Astrocyte of the cerebellum (primary cell): ENCODE data around the gene SLC13A1.
"Not testable (repeated sequence)": the region's sequence is repeated elsewhere in the genome, so short reads cannot be mapped to it uniquely, and the experiment has no call there.

Source experiments
- DNase-seq: peaks from one replicate; pipeline ENCODE4 v3.0.0-alpha.2; 2011; ENCODE audit warnings: low read depth
- H3K4me3 ChIP-seq: 2 replicates; pipeline ENCODE4 v1.5.1; 2011; ENCODE audit warnings: mild to moderate bottlenecking, low read depth, low read length, moderate library complexity
- CTCF ChIP-seq: IDR thresholded peaks from 2 replicates; pipeline ENCODE4 v1.5.1; 2012; ENCODE audit warnings: low read length, low read depth, moderate library complexity, mild to moderate bottlenecking; ENCODE audit errors: missing control alignments
- in situ Hi-C: cut with HindIII; loops from 2 replicates; pipeline ENCODE4 v1.10.0; 2017; ENCODE audit warnings: low sequenced_read_pairs

The SLC13A1 gene

DNA sequence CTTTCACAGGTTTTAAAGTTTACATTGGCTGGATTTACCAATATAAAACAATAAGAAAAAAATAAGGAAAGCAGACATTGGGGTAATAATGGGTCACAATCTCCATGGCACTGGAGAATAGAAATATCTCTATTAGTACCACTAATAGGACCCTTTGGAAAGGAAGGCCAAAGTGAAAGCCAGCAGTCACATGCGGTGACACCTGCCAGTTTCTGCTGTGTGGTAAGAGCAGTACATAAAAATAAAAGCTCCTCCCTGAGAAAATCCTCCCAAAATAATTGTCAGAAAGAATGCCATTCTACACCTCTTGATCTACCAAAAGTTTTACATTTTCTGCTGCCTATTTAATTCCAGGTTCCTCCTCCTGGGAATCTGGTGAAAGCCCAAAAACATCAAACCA lies 30.4 kb upstream of the SLC13A1 start:
- no peak for TF ChIP-seq CTCF
- in situ Hi-C loops = no loop called here
- H3K4me3 ChIP-seq = no peak overlapping the region
- DNase-seq = no peak

GRCh38 chr7:123229426-123229825 lies 29.7 kb upstream of the SLC13A1 start:
- DNase-seq = no peak
- H3K4me3 ChIP-seq = no peak overlapping the region
- in situ Hi-C loops = no loop called here
- TF ChIP-seq CTCF = no peak

- H3K4me3 ChIP-seq, in situ Hi-C loops, DNase-seq: not testable (repeated sequence)
Measured at GRCh38 chr7:123227666-123228065, 27.9 kb upstream of the SLC13A1 start.

GRCh38 chr7:123220396-123220795 lies 20.6 kb upstream of the SLC13A1 start:
- DNase-seq = no peak
- no peak for TF ChIP-seq CTCF
- in situ Hi-C loops = no loop called here
- no peak overlapping the region for H3K4me3 ChIP-seq

DNA sequence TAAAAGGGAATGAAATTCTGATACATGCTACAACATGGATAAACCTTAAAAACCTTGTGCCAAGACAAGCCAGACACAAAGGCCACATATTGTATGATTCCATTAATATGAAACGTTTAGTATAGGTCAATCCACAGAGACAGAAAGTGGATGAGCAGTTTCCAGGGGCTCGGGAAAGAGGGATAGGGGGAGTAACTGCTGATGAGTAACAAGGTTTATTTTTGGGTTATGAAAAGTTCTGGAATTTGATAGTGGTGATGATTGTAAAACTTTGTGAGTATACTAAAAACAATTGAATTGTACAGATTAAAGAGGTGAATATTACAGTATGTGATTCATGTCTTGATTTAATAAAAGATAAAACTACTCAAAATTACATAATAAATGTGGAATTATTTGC lies 19.1 kb upstream of the SLC13A1 start:
- no peak overlapping the region for H3K4me3 ChIP-seq
- DNase-seq = no peak
- TF ChIP-seq CTCF = no peak
- in situ Hi-C loops = no loop called here

DNA sequence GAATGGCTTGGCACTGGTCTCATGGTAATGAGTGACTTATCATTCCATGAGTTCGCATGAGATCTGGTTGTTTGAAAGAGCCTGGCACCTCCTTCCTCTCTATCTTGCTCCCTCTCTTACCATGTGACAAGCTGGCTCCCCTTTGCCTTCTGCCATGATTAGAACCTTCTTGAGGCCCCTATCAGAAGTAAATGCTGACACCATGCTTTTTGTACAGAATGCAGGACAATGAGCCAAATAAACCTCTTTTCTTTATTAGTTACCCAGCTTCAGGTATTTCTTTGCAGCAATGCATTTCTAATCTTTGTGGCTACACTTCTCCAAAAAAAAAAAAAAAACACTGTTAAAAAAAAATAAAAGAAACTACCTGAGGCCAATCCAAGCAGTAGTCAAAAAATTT lies 17.1 kb upstream of the SLC13A1 start:
- in situ Hi-C loops = no loop called here
- H3K4me3 ChIP-seq = no peak overlapping the region
- no peak for TF ChIP-seq CTCF
- DNase-seq = no peak

DNA sequence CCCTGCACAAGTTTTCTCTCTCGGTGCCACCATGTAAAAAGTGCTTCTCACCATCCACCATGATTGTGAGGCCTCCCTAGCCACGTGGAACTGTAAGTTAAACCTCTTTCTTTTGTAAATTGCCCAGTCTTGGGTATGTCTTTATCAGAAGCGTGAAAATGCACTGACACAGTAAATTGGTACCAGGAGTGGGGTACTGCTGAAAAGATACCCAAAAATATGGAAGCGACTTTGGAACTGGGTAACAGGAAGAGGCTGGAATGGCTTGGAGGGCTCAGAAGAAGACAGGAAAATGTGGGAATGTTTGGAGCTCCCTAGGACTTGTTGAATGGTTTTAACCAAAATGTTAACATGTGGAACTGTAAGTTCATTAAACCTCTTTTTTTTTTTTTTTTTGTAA lies 15.6 kb upstream of the SLC13A1 start:
- H3K4me3 ChIP-seq = no peak overlapping the region
- in situ Hi-C loops = no loop called here
- no peak for TF ChIP-seq CTCF
- DNase-seq = no peak
